ENCODE results near the gene ZNF160. TPM values are rescaled to one million over a fixed set of nuclear protein-coding genes. Genes with fewer than 3 reads are reported as not detected.
A peak's percentile ranks its signal among the peaks of the same experiment; 100 is the strongest.

Gene ZNF160
- total RNA-seq, 1 donor from 2014 or later, result 30.2 TPM

GRCh38 chr19:53055117-53055516 lies 48.1 kb downstream of the ZNF160 start:
- Histone ChIP-seq H3K4me2 (ENCODE audit: low read length) (no peak overlapping the region), H3K27ac (ENCODE audit: low read depth, low read length) (no peak overlapping the region), H4K20me1 (ENCODE audit: insufficient read depth, low read length) (no peaks in the 10 kb centered on the region), H3K36me3 (ENCODE audit: insufficient read depth, low read length) (no peaks in the 10 kb centered on the region), H2AFZ (ENCODE audit: low read depth, low read length) (no peak overlapping the region), H3K27me3 (ENCODE audit: insufficient read depth, low read length) (no peaks in the 10 kb centered on the region), H3K4me3 (ENCODE audit: insufficient read depth, low read depth, low read length) (no peak overlapping the region), H3K9ac (ENCODE audit: low read length) (no peak overlapping the region), H3K9me3 (ENCODE audit: insufficient read depth, low read depth, low read length) (peaks cover 4% of the 10 kb centered on the region), H3K4me1 (ENCODE audit: insufficient read depth, low read length) (peaks cover 3% of the 10 kb centered on the region), H3K79me2 (ENCODE audit: insufficient read depth, low read length) (no peaks in the 10 kb centered on the region)
- DNase-seq (ENCODE audit: low read depth), result no peak
- no peak for FAIRE-seq
- Mint-ChIP-seq H3K27ac (ENCODE audit: unreplicated experiment) (peak overlapping the region; percentile 94), H3K27me3 (ENCODE audit: low read depth, unreplicated experiment) (peaks cover 14% of the 10 kb centered on the region), H3K36me3 (ENCODE audit: low read depth, unreplicated experiment) (peaks cover 7% of the 10 kb centered on the region), H3K4me1 (ENCODE audit: low read depth, unreplicated experiment) (peaks cover 7% of the 10 kb centered on the region), H3K4me3 (ENCODE audit: unreplicated experiment) (peak overlapping the region; percentile 54), H3K9me3 (ENCODE audit: unreplicated experiment) (peaks cover 27% of the 10 kb centered on the region)
- no peak for TF ChIP-seq CTCF (IDR thresholded peaks at IDR 0.05; ENCODE audit: insufficient read depth, low read depth, low read length)
- TF ChIP-seq EZH2 (IDR thresholded peaks at IDR 0.05; ENCODE audit: insufficient read depth, low read length), result no peak

- H3K79me2 ChIP-seq (ENCODE audit: insufficient read depth, low read length), result no peaks in the 10 kb centered on the region
- no peak overlapping the region for H3K9ac ChIP-seq (ENCODE audit: low read length)
- peaks cover 2% of the 10 kb centered on the region for H3K27me3 Mint-ChIP-seq (ENCODE audit: low read depth, unreplicated experiment)
- FAIRE-seq (no peak), DNase-seq (ENCODE audit: low read depth) (no peak)
- H3K27ac ChIP-seq (ENCODE audit: low read depth, low read length), result no peak overlapping the region
- H4K20me1 ChIP-seq (ENCODE audit: insufficient read depth, low read length), result no peaks in the 10 kb centered on the region
- no peaks in the 10 kb centered on the region for H3K4me1 ChIP-seq (ENCODE audit: insufficient read depth, low read length)
- H3K9me3 Mint-ChIP-seq (ENCODE audit: unreplicated experiment), result peaks cover 29% of the 10 kb centered on the region
- no peak overlapping the region for H3K4me2 ChIP-seq (ENCODE audit: low read length)
- no peak overlapping the region for H3K27ac Mint-ChIP-seq (ENCODE audit: unreplicated experiment)
- H3K36me3 Mint-ChIP-seq (ENCODE audit: low read depth, unreplicated experiment), result peaks cover 2% of the 10 kb centered on the region
- H3K9me3 ChIP-seq (ENCODE audit: insufficient read depth, low read depth, low read length), result peaks cover 5% of the 10 kb centered on the region
- no peaks in the 10 kb centered on the region for H3K4me1 Mint-ChIP-seq (ENCODE audit: low read depth, unreplicated experiment)
- H3K4me3 ChIP-seq (ENCODE audit: insufficient read depth, low read depth, low read length), result no peak overlapping the region
- H2AFZ ChIP-seq (ENCODE audit: low read depth, low read length), result no peak overlapping the region
- H3K4me3 Mint-ChIP-seq (ENCODE audit: unreplicated experiment), result no peak overlapping the region
- TF ChIP-seq EZH2 (IDR thresholded peaks at IDR 0.05; ENCODE audit: insufficient read depth, low read length) (no peak), CTCF (IDR thresholded peaks at IDR 0.05; ENCODE audit: insufficient read depth, low read depth, low read length) (no peak)
- no peaks in the 10 kb centered on the region for H3K27me3 ChIP-seq (ENCODE audit: insufficient read depth, low read length)
- no peaks in the 10 kb centered on the region for H3K36me3 ChIP-seq (ENCODE audit: insufficient read depth, low read length)
Measured at GRCh38 chr19:53047379-53047778, 55.8 kb downstream of the ZNF160 start.

GRCh38 chr19:53045536-53045935 lies 57.7 kb downstream of the ZNF160 start:
- Histone ChIP-seq H3K36me3 (ENCODE audit: insufficient read depth, low read length) (no peaks in the 10 kb centered on the region), H3K9ac (ENCODE audit: low read length) (no peak overlapping the region), H3K9me3 (ENCODE audit: insufficient read depth, low read depth, low read length) (peaks cover 5% of the 10 kb centered on the region), H3K4me2 (ENCODE audit: low read length) (no peak overlapping the region), H3K79me2 (ENCODE audit: insufficient read depth, low read length) (no peaks in the 10 kb centered on the region), H2AFZ (ENCODE audit: low read depth, low read length) (no peak overlapping the region), H3K4me1 (ENCODE audit: insufficient read depth, low read length) (no peaks in the 10 kb centered on the region), H3K27me3 (ENCODE audit: insufficient read depth, low read length) (no peaks in the 10 kb centered on the region), H3K27ac (ENCODE audit: low read depth, low read length) (no peak overlapping the region), H4K20me1 (ENCODE audit: insufficient read depth, low read length) (no peaks in the 10 kb centered on the region), H3K4me3 (ENCODE audit: insufficient read depth, low read depth, low read length) (no peak overlapping the region)
- no peaks in the 10 kb centered on the region for H3K4me1 Mint-ChIP-seq (ENCODE audit: low read depth, unreplicated experiment)
- DNase-seq (ENCODE audit: low read depth), result no peak
- no peak overlapping the region for H3K27ac Mint-ChIP-seq (ENCODE audit: unreplicated experiment)
- TF ChIP-seq EZH2 (IDR thresholded peaks at IDR 0.05; ENCODE audit: insufficient read depth, low read length) (no peak), CTCF (IDR thresholded peaks at IDR 0.05; ENCODE audit: insufficient read depth, low read depth, low read length) (no peak)
- FAIRE-seq, result no peak
- no peak overlapping the region for H3K4me3 Mint-ChIP-seq (ENCODE audit: unreplicated experiment)
- H3K36me3 Mint-ChIP-seq (ENCODE audit: low read depth, unreplicated experiment), result peaks cover 2% of the 10 kb centered on the region
- H3K9me3 Mint-ChIP-seq (ENCODE audit: unreplicated experiment), result peaks cover 26% of the 10 kb centered on the region
- H3K27me3 Mint-ChIP-seq (ENCODE audit: low read depth, unreplicated experiment), result peaks cover 2% of the 10 kb centered on the region

Data from astrocyte (in vitro differentiated cells and primary cell).